Hypothalamus (tissue), 51 donors: ENCODE measurements around the gene ZNF358.
A peak's percentile ranks its signal among the peaks of the same experiment; 100 is the strongest.

Source experiments
- DNase-seq, 51 donors: peaks; one replicate each; lab custom pipeline; 2025; lab: John Stamatoyannopoulos, UW

The ZNF358 gene

DNA sequence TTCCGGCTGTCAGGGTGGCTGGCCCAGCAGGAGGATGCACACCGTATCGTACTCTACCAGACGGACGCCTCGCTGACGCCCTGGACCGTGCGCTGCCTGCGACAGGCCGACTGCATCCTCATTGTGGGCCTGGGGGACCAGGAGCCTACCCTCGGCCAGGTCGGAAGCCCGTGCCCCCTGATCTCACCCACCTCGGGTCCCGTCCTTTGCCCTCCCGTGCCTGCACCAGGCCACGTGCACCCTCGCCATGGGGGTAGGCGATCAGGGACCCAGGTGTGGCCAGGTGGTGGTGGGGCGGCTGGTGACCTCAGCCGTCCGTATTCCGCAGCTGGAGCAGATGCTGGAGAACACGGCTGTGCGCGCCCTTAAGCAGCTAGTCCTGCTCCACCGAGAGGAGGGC is 38.7 kb downstream of the ZNF358 start:
- no peak for DNase-seq

DNA sequence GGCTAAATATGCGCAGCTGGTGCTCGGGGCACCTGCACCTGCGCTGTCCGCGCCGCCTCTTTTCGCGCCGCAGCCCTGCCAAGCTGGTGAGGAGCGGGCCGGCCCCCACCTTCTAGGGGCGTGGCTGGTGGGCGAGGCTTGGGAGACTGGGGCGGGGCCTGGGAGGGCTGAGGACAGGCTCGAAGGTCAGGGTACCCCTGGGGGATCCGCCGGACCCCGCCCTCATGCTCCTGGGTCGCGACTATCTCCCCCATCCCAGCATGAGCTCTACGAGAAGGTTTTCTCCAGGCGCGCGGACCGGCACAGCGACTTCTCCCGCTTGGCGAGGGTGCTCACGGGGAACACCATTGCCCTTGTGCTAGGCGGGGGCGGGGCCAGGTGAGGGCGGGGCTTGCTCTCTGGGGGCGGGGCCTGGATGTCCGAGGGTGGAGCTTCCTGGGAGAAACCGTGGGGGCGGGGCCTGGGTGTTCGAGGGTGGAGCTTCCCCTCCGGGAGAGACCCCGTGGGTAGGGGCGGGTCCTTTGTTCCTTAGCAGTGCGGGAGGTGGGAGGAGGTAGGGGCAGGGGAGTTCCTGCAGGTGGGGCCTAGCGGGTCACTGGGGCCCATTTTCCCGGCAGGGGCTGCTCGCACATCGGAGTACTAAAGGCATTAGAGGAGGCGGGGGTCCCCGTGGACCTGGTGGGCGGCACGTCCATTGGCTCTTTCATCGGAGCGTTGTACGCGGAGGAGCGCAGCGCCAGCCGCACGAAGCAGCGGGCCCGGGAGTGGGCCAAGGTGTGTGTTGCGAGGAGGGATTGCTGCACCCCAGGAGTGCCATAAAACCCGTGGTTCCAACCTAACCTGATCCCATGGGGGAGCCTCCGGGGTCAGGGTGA is 39.3 kb downstream of the ZNF358 start:
- peak in 1 of 51 donors; percentile 8 for DNase-seq

DNA sequence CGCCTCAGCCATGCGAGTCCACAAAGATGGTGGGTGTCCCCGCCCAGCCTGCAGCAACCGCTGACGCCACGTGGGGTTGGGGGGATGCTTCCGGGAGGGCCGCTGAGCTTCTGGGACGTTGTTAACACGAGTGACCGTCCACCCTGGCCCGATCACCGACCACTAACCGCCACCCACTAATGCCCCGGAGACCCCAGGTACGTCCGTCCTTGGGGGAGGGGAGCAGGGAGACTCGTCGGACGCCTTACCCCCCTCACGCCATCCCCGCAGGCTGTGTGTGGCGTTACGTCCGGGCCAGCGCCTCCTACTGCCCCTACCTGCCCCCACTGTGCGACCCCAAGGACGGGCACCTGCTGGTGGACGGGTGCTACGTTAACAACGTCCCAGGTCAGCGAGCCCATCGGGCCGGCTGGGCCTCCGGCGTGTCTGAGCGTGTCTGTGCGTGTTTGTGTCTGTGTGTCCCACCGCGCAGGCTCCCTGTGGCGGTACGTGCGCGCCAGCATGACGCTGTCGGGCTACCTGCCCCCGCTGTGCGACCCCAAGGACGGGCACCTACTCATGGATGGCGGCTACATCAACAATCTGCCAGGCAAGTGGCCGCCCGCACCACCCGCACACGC is 40.9 kb downstream of the ZNF358 start:
- no peak for DNase-seq

DNA sequence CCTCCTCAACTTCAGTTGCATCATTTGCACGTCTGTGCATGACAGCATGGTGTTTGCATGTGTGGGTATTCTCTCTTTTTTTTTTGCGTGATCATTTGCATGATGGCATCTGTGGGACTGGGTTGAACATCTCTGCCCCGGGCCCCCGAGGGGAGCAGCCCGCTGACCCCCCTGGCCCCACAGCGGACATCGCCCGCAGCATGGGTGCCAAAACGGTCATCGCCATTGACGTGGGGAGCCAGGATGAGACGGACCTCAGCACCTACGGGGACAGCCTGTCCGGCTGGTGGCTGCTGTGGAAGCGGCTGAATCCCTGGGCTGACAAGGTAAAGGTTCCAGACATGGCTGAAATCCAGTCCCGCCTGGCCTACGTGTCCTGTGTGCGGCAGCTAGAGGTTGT is 42.8 kb downstream of the ZNF358 start:
- no peak for DNase-seq

DNA sequence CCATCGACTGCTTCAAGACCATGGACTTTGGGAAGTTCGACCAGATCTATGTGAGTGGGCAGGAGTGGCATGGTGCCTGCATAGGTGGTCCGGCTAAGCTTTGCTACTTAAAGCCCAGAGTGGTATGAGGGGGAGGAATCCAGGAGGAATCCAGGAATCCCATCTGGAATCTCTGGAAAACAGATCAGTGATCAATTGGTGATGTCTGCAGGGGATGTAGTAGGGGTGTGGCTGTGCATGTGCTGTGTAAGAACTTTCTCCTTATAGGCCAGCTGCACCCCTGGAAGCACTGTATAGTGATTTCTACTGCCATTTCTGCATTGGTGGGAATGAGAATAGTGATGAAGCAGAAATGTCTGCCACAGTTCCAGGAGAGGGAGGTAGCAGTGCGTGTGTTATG is 43.2 kb downstream of the ZNF358 start:
- DNase-seq, result no peak

DNA sequence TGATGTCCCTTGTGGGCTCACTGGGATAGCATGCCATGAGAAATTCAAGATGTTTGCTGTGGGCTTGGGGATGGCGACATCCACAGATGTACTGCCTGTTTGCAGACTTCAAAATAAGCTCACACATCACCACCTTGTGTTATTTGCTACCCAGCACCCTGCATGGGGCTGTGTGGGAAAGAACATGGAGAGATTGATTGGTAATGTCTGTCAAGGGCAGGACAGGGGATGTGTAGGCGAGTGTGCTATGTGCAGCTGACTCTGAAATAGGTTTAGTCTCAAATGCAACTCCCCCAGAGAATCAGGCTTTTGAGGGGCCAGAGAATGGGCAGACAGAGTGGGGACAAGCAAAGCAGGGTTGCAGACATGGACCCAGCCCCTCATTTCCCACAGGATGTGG is 44.4 kb downstream of the ZNF358 start:
- no peak for DNase-seq

DNA sequence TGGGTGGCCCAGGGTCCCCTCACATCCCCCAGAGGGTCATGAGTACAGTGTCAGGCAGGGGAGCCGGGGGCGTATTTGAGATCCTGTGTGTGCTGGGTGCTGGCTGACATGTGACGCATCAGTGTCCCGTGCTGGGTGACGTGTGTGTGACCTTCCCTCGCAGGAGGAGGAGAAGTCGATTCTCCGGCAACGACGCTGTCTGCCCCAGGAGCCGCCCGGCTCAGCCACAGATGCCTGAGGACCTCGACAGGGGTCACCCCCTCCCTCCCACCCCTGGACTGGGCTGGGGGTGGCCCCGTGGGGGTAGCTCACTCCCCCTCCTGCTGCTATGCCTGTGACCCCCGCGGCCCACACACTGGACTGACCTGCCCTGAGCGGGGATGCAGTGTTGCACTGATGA is 45.4 kb downstream of the ZNF358 start:
- no peak for DNase-seq

DNA sequence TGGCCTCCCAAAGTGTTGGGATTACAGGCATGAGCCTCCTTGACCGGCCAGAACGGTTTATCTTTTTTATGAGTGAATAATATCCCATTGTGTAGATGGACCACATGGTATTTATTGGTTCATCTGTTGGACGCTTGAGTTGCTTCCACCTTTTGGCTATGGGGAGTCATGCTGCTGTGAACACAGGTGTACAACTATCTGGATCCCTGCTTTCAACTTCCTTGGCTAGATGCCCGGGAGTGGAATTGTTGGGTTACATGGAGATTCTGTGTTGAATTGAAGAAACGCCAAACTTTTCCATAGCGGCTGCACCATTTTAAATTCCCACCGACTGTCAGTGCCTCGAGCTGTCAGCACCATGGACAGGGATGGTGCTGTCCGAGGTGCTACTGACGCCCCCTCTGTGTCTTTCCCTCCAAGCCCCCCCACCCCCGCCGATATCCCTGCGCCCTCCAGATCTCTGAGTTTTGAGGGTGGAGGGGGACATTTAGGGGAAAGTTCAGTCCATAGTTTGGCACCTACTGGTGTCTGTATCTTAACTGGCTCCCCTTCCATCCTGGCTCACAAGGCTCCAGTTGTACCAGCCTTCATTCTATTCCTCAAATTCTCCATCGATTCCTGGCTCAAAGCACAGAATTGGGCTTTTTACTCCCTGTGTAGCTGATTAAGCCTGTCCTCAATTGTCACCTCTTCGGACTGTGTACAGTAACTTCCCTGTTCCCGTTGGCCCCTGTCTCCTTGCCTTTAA is 46.9 kb downstream of the ZNF358 start:
- DNase-seq, result no peak

DNA sequence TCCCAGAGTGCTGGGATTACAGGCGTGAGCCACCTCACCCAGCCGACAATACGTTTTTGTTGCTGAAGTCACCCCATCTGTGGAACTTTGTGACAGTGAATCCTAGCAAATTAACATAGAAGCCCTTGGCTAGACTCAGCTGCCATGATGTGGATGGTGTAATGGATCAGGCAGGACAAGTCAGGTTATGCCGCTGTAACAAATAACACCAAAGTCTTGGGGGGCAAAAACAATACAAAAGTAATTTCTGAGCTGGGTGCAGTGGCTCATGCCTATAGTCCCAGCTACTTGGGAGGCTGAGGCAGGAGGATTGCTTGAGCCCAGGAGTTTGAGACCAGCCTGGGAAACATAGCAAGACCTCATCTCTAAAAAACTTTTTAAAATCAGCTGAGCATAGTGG is 49.0 kb downstream of the ZNF358 start:
- DNase-seq, result no peak

DNA sequence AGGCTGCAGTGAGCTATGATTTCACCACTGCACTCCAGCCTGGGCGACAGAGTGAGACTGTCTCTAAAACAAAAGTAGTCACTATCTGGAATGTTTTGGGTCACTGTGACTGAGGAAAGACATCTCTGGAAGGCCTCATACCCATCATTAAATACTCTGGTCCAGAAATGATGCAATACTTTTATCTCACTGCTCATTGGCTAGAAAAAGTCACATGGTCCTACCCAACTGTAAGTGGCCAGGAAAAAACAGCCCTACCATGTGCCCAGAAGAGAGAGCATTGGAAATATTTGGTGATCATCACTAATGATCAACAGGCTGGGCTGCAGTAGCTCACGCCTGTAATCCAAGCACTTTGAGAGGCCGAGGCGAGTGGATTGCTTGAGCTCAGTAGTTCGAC is 49.4 kb downstream of the ZNF358 start:
- no peak for DNase-seq
